Uterus (tissue), 2 donors: Measurements from ENCODE around the gene HID1.

Experiments
- POLR2A ChIP-seq, 2 donors: fragments of 450-650 bp; IDR thresholded peaks; one replicate each; pipeline ENCODE4 v1.6.1; 2016; ENCODE audit warnings: antibody characterized with exemption in 2 of 2, mild to moderate bottlenecking in 1 of 2, moderate library complexity in 1 of 2
- TF ChIP-seq, protein P1 (sequence below), 4 experiments: fragments of 200-600 bp in 2 of 4; fragments of 450-650 bp in 2 of 4; sonication (generic) in 2 of 4; IDR thresholded peaks; one replicate each; pipeline ENCODE4 v1.5.1; 2016 to 2019; ENCODE audit warnings: antibody characterized with exemption in 4 of 4, mild to moderate bottlenecking in 2 of 4, moderate library complexity in 1 of 4

DNA sequence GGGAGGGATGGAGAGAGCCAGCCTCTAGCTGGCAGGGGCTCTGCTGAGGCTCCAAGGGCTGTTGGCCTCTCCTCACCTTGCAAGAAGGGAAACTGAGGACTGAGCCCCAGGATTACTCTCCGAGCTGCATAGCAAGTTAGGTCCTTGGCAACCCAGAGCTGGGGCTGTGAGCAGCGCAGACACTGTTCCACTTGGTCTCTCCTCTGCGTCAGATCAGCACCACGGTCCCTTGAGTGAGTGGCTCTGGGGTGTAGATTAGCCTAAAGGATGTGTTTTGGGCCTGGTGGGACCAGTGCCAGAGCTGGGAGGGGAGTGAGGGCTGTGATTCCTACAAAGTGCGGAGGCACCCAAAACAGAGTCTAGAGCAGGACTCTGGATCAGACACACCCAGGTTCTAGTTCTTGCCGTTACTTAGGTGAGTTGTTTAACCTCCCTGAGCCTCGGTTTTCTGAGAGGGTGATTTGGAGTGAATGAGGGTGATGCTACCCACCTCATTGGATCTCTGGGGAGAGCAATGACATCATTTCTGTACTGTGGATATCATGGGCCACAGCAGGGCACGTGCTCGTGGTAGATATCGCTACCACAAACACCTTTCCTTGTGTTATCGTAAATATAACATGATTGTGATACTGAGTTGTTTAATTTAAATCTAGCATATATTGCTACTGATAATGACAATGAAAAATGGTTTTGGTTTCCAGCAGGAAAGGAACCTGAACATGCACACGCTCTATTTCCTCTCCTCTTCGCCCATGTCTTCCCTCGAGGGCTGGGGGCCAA lies 71.0 kb downstream of the HID1 start:
- no peak for TF ChIP-seq POLR2A (IDR thresholded peaks at IDR 0.05)
- TF ChIP-seq, protein P1, sequence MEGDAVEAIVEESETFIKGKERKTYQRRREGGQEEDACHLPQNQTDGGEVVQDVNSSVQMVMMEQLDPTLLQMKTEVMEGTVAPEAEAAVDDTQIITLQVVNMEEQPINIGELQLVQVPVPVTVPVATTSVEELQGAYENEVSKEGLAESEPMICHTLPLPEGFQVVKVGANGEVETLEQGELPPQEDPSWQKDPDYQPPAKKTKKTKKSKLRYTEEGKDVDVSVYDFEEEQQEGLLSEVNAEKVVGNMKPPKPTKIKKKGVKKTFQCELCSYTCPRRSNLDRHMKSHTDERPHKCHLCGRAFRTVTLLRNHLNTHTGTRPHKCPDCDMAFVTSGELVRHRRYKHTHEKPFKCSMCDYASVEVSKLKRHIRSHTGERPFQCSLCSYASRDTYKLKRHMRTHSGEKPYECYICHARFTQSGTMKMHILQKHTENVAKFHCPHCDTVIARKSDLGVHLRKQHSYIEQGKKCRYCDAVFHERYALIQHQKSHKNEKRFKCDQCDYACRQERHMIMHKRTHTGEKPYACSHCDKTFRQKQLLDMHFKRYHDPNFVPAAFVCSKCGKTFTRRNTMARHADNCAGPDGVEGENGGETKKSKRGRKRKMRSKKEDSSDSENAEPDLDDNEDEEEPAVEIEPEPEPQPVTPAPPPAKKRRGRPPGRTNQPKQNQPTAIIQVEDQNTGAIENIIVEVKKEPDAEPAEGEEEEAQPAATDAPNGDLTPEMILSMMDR (IDR thresholded peaks at IDR 0.05) = no peak
